KOPT-K1 (cell line): ENCODE results near the gene LMX1A.

Source experiments
- H3K27ac ChIP-seq: fragments of 200-600 bp; sonication (generic); 2 replicates; pipeline ENCODE4 v1.5.1; 2016; ENCODE audit warnings: antibody characterized with exemption, mild to moderate bottlenecking, low read depth, low read length; ENCODE audit not compliant: poor library complexity, severe bottlenecking
- H3K36me3 ChIP-seq: fragments of 200-600 bp; sonication (generic); 2 replicates; pipeline ENCODE4 v1.5.1; 2017; ENCODE audit warnings: antibody characterized with exemption, mild to moderate bottlenecking, low read length, moderate library complexity; ENCODE audit not compliant: insufficient read depth
- H3K9me3 ChIP-seq: fragments of 200-600 bp; sonication (generic); 2 replicates; pipeline ENCODE4 v1.5.1; 2017; ENCODE audit warnings: antibody characterized with exemption, low read length, mild to moderate bottlenecking; ENCODE audit not compliant: insufficient read depth, poor library complexity, severe bottlenecking

Gene LMX1A

DNA sequence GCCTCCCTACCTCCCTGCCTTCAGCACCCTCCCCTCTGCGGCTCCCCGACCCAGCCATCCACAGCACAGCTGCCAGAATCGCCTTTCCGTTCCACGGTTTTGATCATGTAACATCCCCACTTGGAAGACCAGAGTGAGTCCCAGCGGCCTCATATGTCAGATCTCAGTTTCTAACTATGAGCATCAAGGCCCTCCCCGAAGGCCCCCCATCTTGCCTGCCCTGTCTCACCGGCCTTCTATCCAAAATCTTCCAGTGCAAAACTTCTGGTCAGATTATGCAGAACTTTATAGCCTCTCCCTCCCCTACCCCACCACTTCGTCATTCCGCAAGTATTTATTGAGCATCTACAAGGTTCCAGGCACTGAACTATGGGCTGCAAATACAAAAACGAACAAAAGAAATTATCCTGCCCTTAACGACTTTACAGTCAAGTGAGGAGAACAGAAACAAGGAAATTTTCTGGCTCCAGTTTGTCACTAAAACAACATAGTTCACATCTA is 20.3 kb upstream of the LMX1A start:
- Histone ChIP-seq H3K9me3 (no peaks in the 10 kb centered on the region), H3K36me3 (no peaks in the 10 kb centered on the region), H3K27ac (no peak overlapping the region)

DNA sequence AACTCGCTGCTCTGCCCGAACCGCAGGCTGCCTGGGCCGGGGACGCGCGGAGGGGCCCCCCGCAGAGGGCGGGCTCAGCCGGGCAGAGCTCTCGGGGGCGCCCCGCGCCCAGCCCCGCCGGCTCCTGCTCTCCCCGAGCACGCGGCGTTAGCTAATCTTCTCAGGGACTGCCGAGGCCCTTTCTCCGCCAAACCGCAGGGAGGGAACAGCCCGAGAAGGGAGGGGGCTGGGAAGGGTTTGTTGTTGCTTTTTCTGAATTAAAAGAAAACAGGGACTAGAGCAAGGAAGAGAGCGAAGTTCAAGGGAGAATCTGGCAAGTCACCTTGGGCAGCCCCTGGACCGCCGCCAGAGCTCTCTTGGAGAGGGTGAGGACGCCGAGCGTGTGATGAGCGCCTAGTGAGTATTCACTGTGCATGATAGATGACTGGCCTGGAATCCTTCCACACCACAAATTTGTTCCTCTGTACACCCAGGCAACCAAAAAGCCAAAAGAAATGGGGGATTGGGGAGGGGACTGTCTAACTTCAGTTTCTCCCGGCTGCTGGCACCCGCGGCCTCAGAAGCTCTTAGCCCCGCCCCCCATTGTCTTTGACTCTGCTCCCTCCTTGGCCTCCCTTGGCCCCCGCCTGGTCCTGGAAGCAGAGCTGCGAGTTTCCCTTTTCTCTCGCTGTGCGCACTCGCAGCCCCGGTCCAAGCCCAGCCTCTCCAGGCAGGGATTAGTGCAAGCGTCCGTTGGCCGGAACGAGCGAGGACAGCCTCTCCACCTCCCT is 19.7 kb upstream of the LMX1A start:
- H3K9me3 ChIP-seq = no peaks in the 10 kb centered on the region
- H3K36me3 ChIP-seq = no peaks in the 10 kb centered on the region
- no peak overlapping the region for H3K27ac ChIP-seq

DNA sequence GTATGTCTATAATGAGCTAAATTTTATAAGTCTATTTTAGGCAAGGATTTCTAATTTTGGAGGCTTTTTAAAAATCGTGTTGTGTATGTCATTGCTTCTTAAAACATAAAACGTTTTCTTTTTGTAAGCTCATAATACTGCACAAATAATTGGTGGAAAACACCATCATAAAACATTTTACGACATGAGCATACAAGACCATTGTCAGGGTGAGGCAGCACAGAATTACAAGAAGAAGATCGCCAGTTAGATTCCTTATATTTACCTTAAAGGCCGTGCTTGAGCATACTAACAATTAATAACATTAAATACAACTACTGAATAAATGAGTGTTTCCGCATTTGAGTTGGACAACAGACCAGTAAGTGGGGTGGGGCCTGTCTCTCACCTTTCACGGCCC is 19.1 kb upstream of the LMX1A start:
- Histone ChIP-seq H3K27ac (no peak overlapping the region), H3K9me3 (no peaks in the 10 kb centered on the region), H3K36me3 (no peaks in the 10 kb centered on the region)

DNA sequence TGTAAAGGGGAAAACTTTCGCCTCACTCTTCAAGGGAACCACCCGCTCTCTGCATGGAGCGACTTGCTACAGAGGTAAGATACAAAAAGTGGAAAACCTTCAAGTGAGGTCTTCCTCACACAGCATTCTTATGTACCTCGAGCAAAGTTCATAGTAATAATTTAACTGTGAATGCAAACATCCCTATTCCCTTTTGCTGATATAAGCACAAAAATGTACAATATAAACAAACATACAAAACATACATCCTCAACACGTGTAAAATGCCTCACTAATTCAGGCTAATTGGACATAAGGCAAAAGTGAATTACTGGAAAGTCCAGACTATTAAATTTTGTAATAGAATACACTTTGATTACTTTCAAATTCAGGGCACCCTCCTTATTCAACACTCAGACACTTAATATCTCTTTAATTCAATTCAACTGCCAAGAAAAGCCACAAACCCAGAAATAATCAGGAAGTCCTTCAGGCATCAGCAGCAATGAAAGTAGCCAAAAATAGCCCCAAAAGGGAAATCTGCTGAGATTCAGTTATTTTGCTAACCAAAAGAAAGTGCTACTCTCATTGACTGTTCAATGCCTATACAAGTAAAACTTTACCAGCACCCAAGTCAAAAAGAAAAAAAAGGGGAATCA is 15.2 kb upstream of the LMX1A start:
- Histone ChIP-seq H3K9me3 (no peaks in the 10 kb centered on the region), H3K27ac (no peak overlapping the region), H3K36me3 (no peaks in the 10 kb centered on the region)

DNA sequence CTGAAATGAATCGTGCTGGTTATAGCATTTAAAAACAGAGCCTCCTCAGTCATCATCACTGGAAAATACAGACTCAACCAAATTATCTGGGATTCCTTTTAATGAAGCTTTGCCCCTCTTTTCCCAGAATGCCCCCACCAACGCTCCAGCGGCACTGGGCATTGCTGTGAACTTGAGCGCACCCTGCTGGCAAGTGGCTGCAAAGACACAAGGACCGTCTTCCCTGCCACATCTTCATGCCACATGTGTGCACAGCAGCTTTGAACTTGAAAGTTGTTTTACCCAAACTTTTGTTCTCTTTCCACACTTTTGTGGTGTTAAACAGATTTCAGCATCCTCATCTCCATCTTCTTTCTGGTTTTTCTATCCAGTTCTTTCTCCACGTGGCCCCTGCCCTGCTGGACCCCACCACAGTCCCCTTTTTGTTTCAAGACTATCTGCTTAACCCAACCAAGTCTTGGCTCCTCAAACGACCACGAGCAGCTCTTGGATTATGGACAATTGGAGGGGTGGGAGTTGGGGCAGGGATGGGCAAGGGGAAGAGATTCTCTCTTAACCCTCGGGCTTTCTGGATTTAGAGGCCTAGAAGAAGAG is 12.8 kb upstream of the LMX1A start:
- no peaks in the 10 kb centered on the region for H3K9me3 ChIP-seq
- H3K36me3 ChIP-seq = no peaks in the 10 kb centered on the region
- no peak overlapping the region for H3K27ac ChIP-seq

DNA sequence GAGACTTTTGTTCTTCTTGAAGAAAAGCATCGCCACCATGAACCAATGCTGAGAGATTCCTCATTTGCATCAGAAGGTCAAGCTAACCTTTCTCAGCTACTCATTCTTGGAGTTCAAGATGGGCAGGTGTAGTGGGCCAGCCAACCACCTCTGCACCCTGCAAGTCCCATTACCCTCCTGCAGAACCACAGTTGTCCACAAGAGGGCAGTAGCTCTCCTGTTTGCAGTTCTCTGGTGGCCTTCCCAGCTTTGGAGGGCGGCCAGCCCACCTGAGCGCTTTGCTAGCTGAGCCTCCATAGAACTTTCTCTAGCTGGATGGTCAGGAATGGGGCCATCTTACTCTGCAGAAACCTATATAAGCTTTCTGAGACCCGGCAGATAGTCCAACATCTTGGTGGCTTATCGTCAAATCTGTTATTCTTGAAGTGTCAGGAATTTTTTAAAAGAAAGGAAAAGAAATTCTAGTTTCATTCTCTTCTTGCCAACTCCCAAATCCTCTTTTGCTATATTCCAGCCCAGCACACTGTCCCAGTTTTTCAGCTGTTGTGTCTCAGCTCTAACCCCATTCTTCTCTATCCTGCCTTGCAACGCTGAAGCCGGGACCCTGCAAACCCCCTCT is 11.0 kb upstream of the LMX1A start:
- Histone ChIP-seq H3K9me3 (no peaks in the 10 kb centered on the region), H3K27ac (no peak overlapping the region), H3K36me3 (no peaks in the 10 kb centered on the region)

DNA sequence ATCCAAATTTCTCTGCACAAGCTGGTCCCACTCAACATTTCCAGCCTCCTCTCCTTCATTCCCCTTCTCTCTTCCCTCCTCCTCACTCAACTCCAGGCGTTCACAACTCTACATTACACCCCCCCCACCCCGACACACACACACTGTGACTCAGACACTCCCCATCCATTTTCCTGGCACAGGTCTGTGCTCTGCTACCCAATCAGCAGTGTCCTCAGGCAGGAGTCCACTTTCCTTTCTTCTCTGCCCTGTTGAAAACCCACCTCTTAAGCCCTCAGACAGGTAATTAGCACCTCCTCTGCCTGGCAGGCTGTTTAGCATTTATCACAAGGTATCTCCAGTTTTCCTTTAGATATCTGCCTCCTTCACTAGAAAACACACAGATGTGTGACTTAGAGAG is 8.8 kb upstream of the LMX1A start:
- Histone ChIP-seq H3K36me3 (no peaks in the 10 kb centered on the region), H3K9me3 (no peaks in the 10 kb centered on the region), H3K27ac (no peak overlapping the region)

DNA sequence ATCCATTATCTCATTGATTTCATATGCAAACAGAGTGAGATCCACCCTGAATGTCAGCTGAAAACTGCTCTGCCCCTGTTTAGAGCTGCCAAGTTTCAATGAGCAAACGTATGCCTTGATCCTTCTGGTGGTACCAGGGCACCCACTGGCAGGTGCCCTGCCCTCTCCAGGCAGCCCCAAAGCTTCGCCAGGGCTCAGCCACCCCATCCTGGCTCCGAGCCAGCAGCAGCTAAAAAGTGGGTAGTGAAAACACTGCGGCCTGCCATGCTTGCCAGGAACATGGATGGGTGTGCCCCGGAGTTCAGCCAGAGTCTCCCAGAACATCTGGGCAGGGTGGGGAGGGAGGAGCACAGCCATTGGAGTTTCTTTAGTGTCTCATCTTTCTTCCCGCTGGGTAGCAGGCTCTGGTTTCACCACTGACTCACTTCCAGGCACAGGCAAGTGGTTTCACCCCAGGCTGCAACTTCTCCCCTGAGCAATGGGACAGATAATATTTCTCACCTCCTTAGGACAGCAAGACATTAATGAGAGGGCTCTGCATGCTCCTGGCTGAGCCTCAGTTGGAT is 8.1 kb upstream of the LMX1A start:
- Histone ChIP-seq H3K36me3 (no peaks in the 10 kb centered on the region), H3K9me3 (no peaks in the 10 kb centered on the region), H3K27ac (no peak overlapping the region)

DNA sequence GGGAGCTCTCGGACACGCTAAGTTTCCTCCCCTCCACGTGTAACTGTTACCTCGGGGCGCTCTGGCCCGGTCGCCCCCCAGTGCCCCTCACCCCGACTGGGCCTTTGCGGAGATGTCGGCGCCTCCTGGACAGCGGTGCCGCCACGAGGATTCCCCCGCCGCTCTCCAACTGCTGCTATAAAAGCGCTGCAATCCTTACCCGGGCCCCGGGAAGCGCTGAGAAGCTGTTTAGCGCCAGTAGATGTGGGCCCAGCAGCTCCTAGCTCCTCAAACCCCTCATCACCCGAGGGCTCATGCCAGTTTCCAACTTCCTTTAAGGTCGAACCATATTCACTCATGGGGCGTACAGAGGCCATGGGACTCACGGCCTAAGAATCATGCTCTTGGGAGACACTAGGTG is 361 bp upstream of the LMX1A start:
- H3K9me3 ChIP-seq = no peaks in the 10 kb centered on the region
- H3K36me3 ChIP-seq = no peaks in the 10 kb centered on the region
- no peak overlapping the region for H3K27ac ChIP-seq

DNA sequence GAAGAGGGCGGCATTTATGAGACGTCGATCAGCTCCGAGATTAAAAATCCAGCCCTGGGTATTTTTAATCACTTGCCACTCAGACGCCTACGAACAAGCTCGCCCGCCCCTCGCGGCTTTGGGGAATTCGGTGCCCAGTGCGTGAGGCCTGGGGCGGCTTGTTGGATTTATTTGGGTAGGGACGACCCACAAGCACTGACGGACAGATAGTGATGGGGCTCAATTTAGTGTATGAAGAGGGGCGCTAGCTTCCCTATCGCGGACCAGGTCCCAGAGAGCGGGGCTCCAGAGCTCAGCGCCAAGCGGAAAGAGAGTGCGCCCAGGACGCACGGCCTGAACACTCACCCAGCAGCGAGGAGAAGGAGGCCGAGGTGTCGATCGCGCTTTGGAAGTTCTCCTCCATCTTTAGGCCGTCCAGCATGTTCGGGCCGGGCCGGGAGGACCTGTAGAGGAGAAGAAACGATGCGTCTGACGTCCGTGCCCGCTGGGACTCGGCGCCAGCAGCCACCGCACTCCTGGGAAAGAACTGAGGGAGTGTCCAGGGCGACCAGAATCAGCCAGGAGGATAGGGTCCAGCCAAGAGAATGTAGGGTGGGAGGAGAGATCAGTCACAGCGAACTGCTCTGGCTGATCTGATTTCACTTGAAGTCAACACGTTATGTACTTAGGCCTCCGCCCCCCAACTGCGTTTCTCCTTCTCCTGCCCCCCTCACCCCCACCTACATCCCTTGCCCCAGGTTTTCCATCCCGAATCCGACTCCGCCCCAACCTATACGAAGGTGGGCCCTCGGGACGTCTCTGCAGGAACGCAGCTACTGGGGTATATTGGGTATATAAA is 1.2 kb downstream of the LMX1A start:
- no peaks in the 10 kb centered on the region for H3K36me3 ChIP-seq
- no peaks in the 10 kb centered on the region for H3K9me3 ChIP-seq
- no peak overlapping the region for H3K27ac ChIP-seq

DNA sequence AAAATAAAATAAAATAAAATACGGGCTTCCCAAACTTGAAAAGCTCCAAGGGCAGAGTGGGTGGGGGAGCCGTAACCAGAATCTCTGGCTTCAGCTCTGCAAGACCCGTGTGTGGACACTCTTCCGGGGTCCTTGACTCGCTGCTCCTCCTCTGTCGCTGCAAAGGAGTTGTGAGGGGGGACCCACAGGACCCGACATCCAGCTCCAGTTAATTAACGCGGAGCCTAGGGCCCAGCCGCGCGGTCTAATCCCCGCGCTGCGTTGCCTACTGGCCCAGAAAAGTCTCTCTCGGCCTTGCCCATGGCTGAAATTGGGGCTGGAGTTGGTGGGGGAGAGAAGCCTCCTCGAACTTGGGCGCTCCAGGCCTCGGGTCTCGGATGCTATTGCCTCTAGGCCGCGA is 1.8 kb downstream of the LMX1A start:
- Histone ChIP-seq H3K27ac (no peak overlapping the region), H3K36me3 (no peaks in the 10 kb centered on the region), H3K9me3 (no peaks in the 10 kb centered on the region)

DNA sequence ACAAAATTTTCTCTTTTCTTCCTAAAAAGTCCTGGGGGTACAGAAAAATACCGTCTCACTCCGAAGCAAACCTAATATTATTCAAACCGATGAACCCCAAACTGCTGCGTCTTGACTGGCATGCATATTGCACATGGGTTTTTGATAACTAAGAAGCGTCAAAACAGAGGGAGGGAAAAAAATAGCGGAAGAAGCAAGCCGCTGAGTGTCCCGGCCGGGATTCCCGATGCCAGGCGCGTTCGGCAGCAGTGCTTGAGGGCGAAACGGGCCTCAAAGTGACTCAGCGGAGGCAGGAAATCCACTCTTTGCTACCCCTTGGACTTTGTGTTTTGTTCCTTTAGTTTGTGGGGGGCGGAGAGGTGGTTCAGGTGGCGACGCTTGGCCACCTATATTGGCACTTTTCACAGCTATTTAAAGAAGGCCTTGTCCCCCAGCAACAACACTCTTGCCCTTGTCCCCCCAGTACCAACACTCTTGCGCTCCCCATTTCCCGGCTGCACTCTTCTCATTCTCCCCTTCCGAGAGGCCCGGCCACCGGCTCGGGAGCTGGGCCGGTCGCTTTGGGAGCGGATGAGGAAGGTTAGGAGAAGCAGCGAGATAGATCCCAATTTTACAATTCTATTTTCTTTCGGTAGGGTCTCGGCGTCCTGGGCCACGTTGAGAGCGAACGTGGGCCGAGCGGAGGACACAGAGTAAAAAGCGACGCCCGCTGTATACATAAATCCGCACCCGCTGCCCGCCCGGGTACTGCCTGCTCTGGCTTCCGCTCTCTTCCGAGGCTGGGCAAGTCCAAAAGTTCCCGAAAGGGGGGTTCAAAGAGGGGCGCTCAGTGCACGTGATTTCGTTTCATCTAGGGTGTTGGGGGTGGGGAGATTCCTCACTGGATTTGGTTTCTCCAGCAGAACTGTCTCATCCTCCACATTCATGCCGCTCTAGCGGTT is 2.5 kb downstream of the LMX1A start:
- Histone ChIP-seq H3K9me3 (no peaks in the 10 kb centered on the region), H3K36me3 (no peaks in the 10 kb centered on the region), H3K27ac (no peak overlapping the region)

DNA sequence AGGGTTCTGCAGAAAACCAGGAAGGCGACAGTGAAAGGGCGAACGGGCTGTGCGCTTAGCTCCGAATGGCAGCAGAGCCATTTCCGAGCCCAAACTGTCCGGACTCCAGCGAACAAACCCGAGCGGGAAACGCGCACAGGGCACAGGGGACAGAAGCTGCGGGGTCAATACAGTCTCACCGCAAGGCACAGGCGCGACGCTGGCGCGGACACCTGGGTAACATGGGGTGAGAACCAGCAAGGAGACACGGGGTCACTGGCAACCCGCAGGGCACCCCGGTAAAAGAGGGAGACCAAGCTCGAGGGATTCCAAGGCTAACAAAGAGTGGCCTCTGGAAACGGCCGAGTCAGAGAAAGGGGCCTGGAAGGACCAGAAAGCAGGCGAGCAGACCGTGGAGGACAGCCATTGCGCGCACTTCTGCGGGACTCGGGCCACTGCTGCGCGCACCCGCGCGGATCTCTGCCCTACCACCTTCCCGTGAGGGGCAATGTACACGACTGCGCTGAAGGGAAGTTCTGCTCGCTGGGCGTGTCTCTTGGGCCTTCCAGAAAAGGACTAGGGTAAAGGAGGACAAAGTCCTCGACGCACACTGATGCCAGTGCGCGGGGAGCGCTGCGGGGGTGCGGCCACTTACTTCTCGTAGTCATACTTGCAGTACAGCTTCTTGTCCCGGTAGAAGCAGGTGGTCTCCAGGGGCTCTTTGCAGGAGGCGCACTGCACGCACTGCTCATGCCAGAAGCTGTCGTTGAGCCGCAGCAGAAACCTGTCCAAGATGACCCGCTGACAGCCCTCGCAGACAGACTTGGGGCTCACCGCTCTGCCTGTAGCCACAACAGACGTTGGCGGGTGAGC is 3.8 kb downstream of the LMX1A start:
- H3K36me3 ChIP-seq = no peaks in the 10 kb centered on the region
- H3K9me3 ChIP-seq = no peaks in the 10 kb centered on the region
- H3K27ac ChIP-seq = no peak overlapping the region
